ENCODE measurements around the gene OR2T2.
"Not testable (repeated sequence)": the region's sequence is repeated elsewhere in the genome, so short reads cannot be mapped to it uniquely, and the experiment has no call there.

Gene OR2T2

DNA sequence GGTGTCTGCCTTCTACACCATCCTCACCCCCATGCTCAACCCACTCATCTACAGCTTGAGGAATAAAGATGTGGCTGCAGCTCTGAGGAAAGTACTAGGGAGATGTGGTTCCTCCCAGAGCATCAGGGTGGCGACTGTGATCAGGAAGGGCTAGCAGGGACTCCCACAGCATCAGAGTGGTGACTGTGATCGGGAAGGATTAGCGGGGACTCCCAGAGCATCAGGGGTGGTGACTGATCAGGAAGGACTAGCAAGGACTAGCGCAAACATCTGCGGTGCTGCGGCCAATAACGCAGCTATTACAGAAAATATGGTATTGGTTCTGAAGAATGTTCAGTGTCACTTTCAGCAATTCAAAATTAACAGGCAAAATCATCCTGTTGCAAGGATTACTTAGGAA, 8.2 kb downstream of the OR2T2 start:
- DNase-seq: not testable (repeated sequence)

- not testable (repeated sequence) for DNase-seq
These were observed 9.6 kb downstream of the OR2T2 start for GRCh38 chr1:248455045-248455444.

DNA sequence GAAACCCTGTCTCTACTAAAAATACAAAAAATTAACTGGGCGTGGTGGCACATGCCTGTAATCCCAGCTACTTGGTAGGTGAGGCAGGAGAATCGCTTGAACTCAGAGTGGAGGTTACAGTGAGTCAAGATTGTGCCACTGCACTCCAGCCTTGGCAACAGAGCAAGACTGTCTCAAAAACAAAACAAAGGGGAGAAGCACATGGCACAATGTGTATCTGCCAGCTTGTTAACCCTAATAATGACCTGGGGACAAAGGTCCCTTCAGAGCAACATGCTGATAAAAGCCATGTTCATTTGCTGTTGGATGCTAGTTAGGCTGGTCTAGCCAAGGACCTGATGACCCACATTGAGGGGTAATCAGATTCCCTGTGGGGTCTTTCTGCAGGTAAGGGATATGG, 11.2 kb downstream of the OR2T2 start:
- DNase-seq: not testable (repeated sequence)

GRCh38 chr1:248459117-248459516, 13.7 kb downstream of the OR2T2 start:
- not testable (repeated sequence) for DNase-seq

DNA sequence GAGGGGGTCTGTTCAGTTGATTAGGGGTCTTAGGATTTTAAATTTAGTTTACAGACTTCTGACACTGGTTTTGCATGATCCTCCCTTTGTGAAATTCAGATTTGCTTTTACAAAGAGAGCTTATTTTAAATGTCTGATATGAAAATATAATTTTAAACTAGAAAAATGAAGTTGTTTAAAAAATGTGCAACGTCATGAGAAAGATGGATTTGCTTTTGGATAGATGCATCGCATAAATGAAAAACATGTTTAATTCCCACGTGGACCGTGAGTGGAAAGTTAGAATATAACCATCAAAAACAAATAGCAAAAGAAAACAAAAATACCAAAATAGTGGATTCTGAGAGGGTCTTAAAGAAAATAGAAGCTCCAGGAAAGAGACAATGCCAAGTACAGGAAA, 25.7 kb downstream of the OR2T2 start:
- no peak for DNase-seq

GRCh38 chr1:248472111-248472510, 26.7 kb downstream of the OR2T2 start:
- DNase-seq: not testable (repeated sequence)

DNA sequence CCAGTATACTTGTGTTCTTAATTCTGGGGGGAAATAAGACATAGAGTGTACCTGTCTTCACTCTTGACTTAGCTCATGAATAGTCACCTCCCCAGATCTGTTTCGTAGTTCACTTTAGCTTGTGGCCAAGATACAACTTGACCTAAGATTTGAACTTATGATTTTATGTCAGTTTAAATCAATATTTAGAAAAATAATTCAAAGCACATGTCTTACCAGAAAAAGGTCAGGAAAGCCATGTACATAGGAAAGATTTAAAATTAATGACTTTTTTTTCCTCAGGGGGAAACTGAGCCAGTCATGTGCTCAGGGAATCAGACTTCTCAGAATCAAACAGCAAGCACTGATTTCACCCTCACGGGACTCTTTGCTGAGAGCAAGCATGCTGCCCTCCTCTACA, 27.6 kb downstream of the OR2T2 start, which contains the start of gene OR2T3:
TSS of gene OR2T3 (plus strand) at position 301 of the 400 bp plus-strand sequence. CDS start at position 301, 0 bp downstream.
- DNase-seq: not testable (repeated sequence)

- DNase-seq: not testable (repeated sequence)
These were observed 30.2 kb downstream of the OR2T2 start for GRCh38 chr1:248475660-248476059.

- not testable (repeated sequence) for DNase-seq
These were observed 36.5 kb downstream of the OR2T2 start for GRCh38 chr1:248481686-248482579.

DNA sequence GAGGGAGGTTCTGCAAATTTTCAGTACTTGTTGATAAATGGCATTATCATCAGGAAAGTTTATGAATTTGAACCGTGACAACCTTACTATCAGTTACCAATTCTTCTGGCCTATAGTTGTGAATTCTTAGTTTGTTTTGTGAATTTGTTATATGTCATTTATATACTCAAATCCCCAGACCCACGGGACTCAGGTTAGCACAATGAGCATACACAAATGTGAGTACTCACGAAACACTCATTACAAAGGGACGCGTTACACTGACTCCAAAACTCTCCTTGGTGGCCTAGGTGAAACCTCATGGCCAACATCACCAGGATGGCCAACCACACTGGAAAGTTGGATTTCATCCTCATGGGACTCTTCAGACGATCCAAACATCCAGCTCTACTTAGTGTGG, 42.9 kb downstream of the OR2T2 start, which contains the start of gene OR2T5:
TSS of gene OR2T5 (plus strand) at position 301 of the 400 bp plus-strand sequence. CDS start at position 301, 0 bp downstream.
- DNase-seq: not testable (repeated sequence)

DNA sequence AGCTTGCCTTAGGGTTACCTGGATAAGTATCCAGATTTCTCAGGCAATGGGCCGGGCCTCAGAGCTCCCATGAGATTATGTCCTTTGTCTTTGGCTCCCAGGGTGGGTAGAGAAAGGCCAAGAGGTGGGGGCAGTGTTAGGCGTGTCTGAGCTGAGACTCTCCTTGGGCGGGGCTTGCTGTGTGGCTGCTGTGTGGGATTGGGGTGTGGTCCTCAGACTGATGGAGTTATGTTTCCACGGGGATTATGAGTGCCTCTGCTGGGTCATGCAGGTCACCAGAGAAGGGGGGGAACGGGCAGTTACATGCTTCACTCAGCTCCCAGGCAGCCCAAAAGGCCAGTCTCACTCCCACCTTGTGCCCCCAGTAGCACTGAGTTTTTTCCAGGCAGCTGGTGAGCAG, 51.2 kb downstream of the OR2T2 start:
- not testable (repeated sequence) for DNase-seq

- not testable (repeated sequence) for DNase-seq
These were observed 55.0 kb downstream of the OR2T2 start for GRCh38 chr1:248500305-248501035.
